ENCODE results near the gene DTD1.

DTD1 gene

GRCh38 chr20:18571009-18571408 lies 16.8 kb upstream of the DTD1 start:
- H3K4me1 ChIP-seq (ENCODE audit: control insufficient read depth, insufficient read depth, low read length) = no peaks in the 10 kb centered on the region
- CTCF ChIA-PET = interaction anchor here (1.2 kb wide), 1 partner anchor 29 kb away, joined by 3 read pairs; no protein-coding TSS in a partner anchor
- peaks cover 19 to 24% of the 10 kb centered on the region in 2 experiments for H3K36me3 ChIP-seq (ENCODE audit: control insufficient read depth in 2 of 2, insufficient read depth in 1 of 2, low read length in 2 of 2)
- no peak overlapping the region for H3K4me3 ChIP-seq (ENCODE audit: low read depth, low read length)
- POLR2A ChIA-PET = no interaction called here
- H3K27ac ChIP-seq (ENCODE audit: extremely low read depth, low read depth, low read length) = no peak overlapping the region
- H3K9me3 ChIP-seq (ENCODE audit: control insufficient read depth, insufficient read depth, low read depth, low read length) = no peaks in the 10 kb centered on the region
- no peak for TF ChIP-seq ZNF521 (tag by site-specific recombination; IDR thresholded peaks at IDR 0.05)
- TF ChIP-seq ZNF404 (tag by site-specific recombination; IDR thresholded peaks at IDR 0.05) = no peak
- no peak for TF ChIP-seq ZNF837 (tag by site-specific recombination; IDR thresholded peaks at IDR 0.05)
- TF ChIP-seq GFI1B (tag by site-specific recombination; IDR thresholded peaks at IDR 0.05) = no peak
- no peak for TF ChIP-seq MEIS1 (CRISPR knock-in tag; IDR thresholded peaks at IDR 0.05; ENCODE audit: borderline replicate concordance)
- TF ChIP-seq TCF7L2 (IDR thresholded peaks at IDR 0.05; ENCODE audit: borderline replicate concordance, low read depth, low read length) = no peak
- TF ChIP-seq ZNF140 (tag by site-specific recombination; IDR thresholded peaks at IDR 0.05) = no peak
- TF ChIP-seq ZNF416 (tag by site-specific recombination; IDR thresholded peaks at IDR 0.05) = no peak
- no peak for TF ChIP-seq ZNF311 (tag by site-specific recombination; IDR thresholded peaks at IDR 0.05; ENCODE audit: borderline replicate concordance)
- TF ChIP-seq ZNF426 (tag by site-specific recombination; IDR thresholded peaks at IDR 0.05) = no peak
- no peak for TF ChIP-seq ZNF660 (tag by site-specific recombination; IDR thresholded peaks at IDR 0.05)
- no peak for TF ChIP-seq ZNF626 (tag by site-specific recombination; IDR thresholded peaks at IDR 0.05)
- no peak for TF ChIP-seq PRDM2 (tag by site-specific recombination; IDR thresholded peaks at IDR 0.05; ENCODE audit: borderline replicate concordance)
- TF ChIP-seq ZNF223 (tag by site-specific recombination; IDR thresholded peaks at IDR 0.05) = no peak
- TF ChIP-seq ZNF10 (tag by site-specific recombination; IDR thresholded peaks at IDR 0.05) = no peak
- no peak for TF ChIP-seq ZNF248 (tag by site-specific recombination; IDR thresholded peaks at IDR 0.05)
- no peak for TF ChIP-seq ZNF112 (tag by site-specific recombination; IDR thresholded peaks at IDR 0.05)
- TF ChIP-seq ZNF529 (tag by site-specific recombination; IDR thresholded peaks at IDR 0.05; ENCODE audit: insufficient replicate concordance) = no peak

- POLR2A ChIA-PET = no interaction called here
- CTCF ChIA-PET = no interaction called here
- peaks cover 19 to 24% of the 10 kb centered on the region in 2 experiments for H3K36me3 ChIP-seq (ENCODE audit: control insufficient read depth in 2 of 2, insufficient read depth in 1 of 2, low read length in 2 of 2)
- TF ChIP-seq SP3 (tag by site-specific recombination; IDR thresholded peaks at IDR 0.05) (no peak), MZF1 (tag by site-specific recombination; IDR thresholded peaks at IDR 0.05; ENCODE audit: borderline replicate concordance) (no peak), ZNF324 (tag by site-specific recombination; IDR thresholded peaks at IDR 0.05) (no peak), WT1 (tag by site-specific recombination; IDR thresholded peaks at IDR 0.05) (no peak), ZNF140 (tag by site-specific recombination; IDR thresholded peaks at IDR 0.05) (no peak), PBX3 (CRISPR knock-in tag; IDR thresholded peaks at IDR 0.05) (no peak), ZNF26 (tag by site-specific recombination; IDR thresholded peaks at IDR 0.05) (no peak), ZNF561 (tag by site-specific recombination; IDR thresholded peaks at IDR 0.05; ENCODE audit: borderline replicate concordance) (no peak), ZNF529 (tag by site-specific recombination; IDR thresholded peaks at IDR 0.05; ENCODE audit: insufficient replicate concordance) (no peak), ZNF174 (tag by site-specific recombination; IDR thresholded peaks at IDR 0.05) (no peak)
Measured at GRCh38 chr20:18571578-18571977, 16.3 kb upstream of the DTD1 start.

More at GRCh38 chr20:18571578-18571977, 16.3 kb upstream of the DTD1 start:
- no peaks in the 10 kb centered on the region for H3K4me1 ChIP-seq (ENCODE audit: control insufficient read depth, insufficient read depth, low read length)
- H3K9me3 ChIP-seq (ENCODE audit: control insufficient read depth, insufficient read depth, low read depth, low read length) = no peaks in the 10 kb centered on the region
- H3K4me3 ChIP-seq (ENCODE audit: low read depth, low read length) = no peak overlapping the region
- H3K27ac ChIP-seq (ENCODE audit: extremely low read depth, low read depth, low read length) = no peak overlapping the region

Measured in HEK293 (cell line).